ENCODE measurements around the gene PLPPR3.
"Not testable (repeated sequence)": the region's sequence is repeated elsewhere in the genome, so short reads cannot be mapped to it uniquely, and the experiment has no call there.

The PLPPR3 gene

DNA sequence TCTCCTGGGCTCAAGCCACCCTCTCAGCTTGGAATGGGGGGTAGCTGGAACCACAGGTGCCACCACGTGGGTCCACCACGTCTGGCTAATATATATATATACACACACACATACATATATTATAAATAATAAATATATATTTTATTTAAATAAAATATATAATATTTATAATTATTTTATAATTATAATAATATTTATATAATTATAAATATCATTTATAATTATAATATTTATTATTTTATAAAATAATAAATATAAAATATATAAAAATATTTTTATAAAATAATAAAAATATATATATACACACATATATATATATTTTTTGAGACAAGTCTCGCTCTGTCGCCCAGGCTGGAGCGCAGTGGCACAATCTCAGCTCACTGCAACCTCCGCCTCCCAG, 32.8 kb upstream of the PLPPR3 start:
- DNase-seq (ENCODE audit: low read depth in 3 of 3), result no peak

DNA sequence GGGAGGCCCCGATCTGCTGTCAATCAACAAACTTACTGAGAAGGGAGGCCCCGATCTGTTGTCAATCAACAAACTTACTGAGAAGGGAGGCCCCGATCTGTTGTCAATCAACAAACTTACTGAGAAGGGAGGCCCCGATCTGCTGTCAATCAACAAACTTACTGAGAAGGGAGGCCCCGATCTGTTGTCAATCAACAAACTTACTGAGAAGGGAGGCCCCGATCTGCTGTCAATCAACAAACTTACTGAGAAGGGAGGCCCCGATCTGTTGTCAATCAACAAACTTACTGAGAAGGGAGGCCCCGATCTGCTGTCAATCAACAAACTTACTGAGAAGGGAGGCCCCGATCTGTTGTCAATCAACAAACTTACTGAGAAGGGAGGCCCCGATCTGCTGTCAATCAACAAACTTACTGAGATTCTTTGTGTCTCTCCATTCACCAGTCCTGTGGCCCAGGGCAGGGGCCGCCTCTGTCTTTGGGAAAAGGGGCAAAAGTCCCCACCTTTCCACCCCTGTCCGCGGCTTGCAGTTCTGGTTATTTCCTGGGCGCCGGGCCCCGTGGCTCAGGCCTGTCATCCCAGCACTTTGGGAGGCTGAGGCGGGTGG, 32.0 kb upstream of the PLPPR3 start:
- not testable (repeated sequence) for DNase-seq (ENCODE audit: low read depth in 3 of 3)

DNA sequence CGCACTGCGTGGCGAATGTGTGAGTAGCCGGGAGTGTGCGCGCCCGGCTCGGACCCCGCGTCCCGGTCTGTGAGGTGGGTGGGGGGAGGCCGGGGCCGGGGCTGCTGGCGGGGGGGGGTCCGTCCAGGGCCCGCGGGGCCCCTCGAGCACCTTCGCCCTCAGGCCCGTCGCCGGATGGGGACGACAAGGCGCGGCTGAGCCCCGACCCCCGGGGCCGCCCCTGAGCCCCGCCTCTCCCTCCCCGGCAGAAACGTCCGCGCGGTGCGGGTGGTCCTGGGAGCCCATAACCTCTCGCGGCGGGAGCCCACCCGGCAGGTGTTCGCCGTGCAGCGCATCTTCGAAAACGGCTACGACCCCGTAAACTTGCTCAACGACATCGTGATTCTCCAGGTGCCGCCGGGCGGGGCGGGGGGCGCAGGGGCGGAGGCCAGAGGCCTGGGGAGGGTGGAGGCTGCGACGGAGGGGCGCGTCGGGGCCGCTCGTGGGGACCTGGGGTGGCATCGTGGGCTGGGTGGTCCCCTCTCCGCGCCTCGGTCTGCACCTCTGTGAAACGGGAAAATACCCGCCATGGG, 31.3 kb upstream of the PLPPR3 start:
- no peak for DNase-seq (ENCODE audit: low read depth in 3 of 3)

DNA sequence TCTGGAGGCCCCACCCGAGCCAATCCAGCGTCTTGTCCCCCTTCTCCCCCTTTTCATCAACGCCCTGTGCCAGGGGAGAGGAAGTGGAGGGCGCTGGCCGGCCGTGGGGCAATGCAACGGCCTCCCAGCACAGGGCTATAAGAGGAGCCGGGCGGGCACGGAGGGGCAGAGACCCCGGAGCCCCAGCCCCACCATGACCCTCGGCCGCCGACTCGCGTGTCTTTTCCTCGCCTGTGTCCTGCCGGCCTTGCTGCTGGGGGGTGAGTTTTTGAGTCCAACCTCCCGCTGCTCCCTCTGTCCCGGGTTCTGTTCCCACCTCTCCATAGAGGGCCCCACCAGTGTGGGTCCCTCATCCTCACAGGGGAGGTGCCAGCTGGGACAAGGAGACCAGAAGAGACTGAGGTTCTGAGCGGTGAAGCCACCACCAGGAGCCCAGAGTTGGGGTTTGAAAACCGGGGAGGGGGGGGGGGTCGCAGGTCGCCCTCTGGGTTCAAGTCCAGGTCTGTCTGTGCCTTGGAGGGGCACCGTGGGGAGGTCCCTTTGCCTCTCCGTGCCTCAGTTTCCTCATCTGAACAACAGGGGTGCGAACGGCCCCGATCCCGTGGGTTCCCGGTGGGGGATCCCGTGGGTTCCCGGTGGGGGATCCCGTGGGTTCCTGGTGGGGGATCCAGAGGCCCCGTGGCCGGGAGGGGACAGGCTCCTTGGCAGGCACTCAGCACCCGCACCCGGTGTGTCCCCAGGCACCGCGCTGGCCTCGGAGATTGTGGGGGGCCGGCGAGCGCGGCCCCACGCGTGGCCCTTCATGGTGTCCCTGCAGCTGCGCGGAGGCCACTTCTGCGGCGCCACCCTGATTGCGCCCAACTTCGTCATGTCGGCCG, 30.6 kb upstream of the PLPPR3 start, which contains the start of gene ELANE:
ELANE (plus strand) TSS at position 168 of the 878 bp plus-strand sequence; CDS start at position 194, 26 bp downstream.
- no peak for DNase-seq (ENCODE audit: low read depth in 3 of 3)

DNA sequence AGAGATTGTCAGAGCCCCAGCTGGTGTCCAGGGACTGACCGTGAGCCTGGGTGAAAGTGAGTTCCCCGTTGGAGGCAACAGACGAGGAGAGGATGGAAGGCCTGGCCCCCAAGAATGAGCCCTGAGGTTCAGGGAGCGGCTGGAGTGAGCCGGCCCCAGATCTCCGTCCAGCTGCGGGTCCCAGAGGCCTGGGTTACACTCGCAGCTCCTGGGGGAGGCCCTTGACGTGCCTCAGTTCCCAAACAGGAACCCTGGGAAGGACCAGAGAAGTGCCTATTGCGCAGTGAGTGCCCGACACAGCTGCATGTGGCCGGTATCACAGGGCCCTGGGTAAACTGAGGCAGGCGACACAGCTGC, 29.2 kb upstream of the PLPPR3 start:
- no peak for DNase-seq (ENCODE audit: low read depth in 3 of 3)

DNA sequence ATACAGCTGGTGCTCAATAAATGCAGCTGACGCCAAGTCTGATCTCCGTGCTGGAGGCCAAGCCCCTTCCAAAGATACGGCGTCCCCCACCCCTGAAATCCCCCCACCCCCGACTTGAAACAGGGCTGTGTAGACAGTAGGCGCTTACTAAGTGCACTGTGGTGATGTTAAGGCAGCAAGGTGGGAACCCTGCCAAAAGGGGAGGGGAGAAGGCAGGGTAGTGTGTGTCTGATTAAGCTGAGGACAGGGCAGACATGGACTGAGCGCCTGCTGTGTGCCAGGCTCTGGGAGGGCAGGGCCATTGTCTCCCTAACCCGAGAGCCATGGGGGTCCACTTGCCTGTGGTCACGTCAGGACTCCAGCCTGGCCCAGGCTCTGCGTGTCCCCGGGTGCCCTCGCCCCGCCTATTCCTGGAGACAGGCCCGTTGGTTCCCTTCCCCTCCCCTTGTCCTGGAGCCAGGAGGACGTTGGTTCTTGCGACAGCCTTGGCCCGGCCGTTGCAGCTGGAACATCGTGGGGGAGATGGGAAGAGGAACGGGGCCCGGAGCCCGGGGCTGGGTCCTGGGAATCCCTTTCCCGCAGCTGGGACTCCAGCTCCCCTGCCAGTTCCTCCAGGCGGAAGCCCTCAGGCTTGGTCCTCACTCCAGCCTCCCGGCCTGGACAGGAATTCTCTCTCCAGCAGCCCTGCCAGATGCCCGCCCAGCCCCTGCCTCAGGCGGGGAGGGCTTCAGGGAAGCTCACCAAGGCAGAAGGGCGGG, 28.6 kb upstream of the PLPPR3 start:
- no peak for DNase-seq (ENCODE audit: low read depth in 3 of 3)

DNA sequence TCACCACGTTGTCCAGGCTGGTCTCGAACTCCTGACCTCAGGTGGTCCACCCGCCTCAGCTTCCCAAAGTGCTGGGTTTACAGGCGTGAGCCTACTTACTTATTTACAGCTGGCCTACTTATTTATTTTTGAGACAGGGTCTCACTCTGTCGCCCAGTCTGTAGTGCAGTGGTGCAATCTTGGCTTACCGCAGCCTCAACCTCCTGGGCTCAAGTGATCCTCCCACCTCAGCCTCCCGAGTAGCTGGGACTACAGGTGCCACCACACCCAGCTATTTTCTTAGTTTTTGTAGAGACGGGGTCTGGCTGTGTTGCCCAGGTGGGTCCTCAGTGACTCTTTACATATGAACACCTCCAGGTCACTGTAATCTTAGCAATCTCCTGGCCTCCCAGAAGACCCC, 27.4 kb upstream of the PLPPR3 start:
- not testable (repeated sequence) for DNase-seq (ENCODE audit: low read depth in 3 of 3)

DNA sequence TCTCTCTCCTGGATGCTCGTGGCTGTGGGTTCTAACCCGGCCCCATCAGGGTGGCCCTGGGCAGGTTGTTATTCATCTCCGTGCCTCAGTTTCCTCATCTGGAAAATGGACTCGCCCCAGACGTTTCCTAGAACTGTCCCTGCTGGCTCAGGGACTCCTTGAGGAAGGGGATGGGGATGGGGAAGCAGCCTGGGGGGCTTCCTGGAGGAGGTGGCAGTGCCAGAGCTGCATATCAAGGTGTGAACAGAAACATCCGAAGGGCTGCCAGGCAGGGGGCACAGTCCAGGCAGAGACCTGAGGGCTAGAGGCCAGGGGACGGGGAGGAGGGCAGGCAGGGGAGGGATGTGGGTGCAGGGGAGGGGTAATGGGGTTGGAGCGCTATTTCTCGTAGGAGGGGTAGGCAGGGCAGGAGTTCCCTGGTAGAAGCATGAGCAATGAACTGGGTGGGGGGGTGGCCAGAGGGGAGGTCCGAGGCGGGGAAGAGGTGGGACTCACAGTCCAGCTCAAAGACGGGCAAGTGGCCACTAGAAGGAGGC, 26.7 kb upstream of the PLPPR3 start:
- DNase-seq (ENCODE audit: low read depth in 3 of 3), result no peak

DNA sequence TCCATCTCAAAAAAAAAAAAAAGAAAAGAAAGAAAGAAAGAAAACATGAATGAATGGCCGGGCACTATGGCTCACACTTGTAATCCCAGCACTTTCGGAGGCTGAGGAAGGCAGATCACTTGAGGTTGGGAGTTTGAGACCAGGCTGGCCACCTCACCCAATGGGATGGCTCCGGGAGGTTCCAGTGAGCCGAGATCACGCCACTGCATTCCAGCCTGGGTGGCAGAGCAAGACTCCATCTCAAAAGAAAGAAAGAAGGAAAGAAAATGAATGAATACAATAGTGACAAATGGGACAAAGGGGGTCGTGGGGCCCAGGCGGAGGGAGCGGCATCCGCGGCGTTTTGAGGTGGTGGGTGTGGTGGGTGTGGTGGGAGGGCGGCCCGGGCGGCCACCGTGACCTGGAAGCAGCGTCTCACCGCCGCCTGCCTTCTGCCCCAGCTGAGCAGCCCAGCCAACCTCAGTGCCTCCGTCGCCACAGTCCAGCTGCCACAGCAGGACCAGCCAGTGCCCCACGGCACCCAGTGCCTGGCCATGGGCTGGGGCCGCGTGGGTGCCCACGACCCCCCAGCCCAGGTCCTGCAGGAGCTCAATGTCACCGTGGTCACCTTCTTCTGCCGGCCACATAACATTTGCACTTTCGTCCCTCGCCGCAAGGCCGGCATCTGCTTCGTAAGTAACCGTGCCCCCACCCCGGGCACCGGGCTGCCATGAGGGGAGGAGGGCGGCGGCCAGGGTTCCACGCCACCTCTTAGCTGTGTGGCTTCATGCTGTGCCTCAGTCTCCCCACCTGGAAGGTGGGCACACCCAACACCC, 24.2 kb upstream of the PLPPR3 start:
- no peak for DNase-seq (ENCODE audit: low read depth in 3 of 3)

DNA sequence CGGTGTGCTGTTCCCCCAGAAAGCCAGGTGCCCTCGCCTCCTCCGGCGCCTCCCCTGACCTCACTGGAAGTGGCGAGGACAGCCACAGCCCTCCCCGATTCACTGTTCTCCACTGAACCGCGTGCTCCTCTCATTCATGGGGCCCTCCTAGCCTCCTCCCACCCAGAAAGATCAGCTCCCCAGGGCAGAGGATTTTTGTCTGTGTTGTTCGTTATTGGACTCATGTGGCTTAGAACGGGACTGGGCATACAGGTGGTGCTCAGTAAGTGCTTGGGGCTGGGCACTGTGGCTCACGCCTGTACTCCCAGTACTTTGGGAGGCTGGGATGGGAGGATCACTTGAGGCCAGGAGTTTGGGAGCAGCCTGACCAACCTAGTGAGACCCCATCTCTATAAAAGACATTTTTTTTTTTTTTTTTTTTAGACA, 22.8 kb upstream of the PLPPR3 start:
- no peak for DNase-seq (ENCODE audit: low read depth in 3 of 3)

DNA sequence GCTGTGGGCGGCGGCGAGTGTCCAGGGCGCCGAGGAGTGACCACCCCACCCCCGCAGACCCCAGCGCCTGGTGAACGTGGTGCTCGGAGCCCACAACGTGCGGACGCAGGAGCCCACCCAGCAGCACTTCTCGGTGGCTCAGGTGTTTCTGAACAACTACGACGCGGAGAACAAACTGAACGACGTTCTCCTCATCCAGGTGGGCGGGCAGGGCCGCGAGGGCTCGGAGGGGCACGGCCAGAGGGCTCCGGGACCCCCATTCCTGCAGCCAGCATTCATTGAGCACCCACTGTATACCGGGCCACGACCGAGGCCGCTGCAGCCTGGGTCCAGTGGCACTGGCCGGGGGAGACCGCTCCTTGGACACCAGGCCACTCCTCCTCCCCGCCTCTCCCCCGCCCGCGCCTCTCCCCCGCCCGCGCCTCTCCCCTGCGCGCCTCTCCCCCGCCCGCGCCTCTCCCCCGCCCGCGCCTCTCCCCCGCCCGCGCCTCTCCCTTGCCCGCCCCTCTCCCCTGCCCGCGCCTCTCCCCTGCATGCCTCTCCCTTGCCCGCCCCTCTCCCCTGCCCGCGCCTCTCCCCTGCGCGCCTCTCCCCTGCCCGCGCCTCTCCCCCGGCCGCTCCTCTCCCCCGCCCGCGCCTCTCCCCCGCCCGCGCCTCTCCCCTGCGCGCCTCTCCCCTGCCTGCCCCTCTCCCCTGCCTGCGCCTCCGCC, 22.2 kb upstream of the PLPPR3 start:
- DNase-seq (ENCODE audit: low read depth in 3 of 3), result no peak

DNA sequence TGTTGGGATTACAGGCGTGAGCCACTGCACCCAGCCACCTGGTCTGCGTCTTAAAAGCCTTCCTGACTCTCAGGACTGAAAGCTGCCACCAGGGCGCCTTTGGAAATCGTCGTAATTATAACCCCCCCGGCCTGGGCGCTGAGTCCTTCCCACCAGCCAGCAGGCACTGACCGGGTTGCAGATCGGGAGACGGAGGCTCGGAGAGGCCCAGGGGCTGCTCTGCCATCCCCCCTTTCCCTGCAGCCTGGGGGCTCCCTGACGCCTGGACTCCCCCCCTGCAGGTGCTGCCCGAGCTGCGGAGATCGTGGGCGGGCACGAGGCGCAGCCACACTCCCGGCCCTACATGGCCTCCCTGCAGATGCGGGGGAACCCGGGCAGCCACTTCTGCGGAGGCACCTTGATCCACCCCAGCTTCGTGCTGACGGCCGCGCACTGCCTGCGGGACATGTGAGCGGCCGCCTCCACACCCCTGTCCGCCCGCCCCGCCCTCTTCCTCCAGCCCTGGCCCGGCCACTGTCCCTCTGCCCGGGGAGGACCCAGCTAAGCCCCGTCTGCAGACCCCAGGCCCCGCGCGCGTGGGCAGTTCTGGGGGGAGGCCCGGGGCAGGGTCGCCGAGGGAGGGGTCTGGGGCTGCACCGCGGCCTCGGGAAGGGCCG, 21.6 kb upstream of the PLPPR3 start:
- DNase-seq (ENCODE audit: low read depth in 3 of 3), result no peak

DNA sequence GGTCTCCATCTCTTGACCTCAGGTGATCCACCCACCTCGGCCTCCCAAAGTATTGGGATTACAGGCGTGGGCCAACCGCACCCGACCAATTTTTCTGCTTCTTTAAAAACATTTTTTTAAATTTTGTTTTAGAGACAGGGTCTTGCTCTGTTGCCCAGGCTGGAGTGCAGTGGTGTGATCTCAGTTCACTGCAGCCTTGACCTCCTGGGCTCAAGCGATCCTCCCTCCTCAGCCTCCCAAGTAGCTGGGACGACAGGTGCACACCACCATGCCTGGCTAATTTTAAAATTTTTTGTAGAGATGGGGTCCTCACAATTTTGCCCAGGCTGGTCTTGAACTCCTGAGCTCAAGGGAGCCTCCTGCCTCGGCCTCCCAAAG, 21.0 kb upstream of the PLPPR3 start:
- DNase-seq (ENCODE audit: low read depth in 3 of 3), result not testable (repeated sequence)

DNA sequence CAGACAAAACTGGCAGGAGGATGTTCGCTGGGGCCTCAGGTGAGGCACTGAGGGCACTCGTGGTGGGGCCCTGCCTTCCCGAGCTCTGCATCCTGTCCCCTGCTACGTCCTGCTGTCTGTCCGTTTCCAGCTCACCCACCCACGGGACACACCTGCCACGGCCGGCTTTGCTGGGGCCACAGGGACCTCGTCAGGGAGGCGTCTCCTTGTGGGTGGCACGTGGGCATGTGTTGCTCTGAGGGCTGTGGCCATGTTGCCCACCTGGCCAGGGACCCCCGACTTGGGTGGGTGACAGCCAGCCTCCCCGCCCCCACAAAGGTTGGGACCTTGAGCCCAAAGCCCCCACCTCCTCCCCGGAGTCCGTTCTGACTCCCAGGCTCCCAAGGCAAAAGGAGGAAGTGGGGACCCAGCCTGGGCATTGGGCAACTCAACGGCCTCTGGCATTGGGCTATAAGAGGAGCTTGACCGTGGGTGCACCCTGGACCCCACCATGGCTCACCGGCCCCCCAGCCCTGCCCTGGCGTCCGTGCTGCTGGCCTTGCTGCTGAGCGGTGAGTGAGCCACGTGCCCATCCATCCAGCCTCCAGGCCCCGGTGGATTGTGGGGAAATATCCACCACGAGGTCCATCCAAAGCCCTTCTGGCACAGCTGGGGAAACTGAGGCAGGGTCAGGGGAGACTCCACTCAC, 18.9 kb upstream of the PLPPR3 start, which contains the start of gene PRTN3:
PRTN3 (plus strand) TSS at position 481 of the 688 bp plus-strand sequence; CDS start at position 491, 10 bp downstream.
- no peak for DNase-seq (ENCODE audit: low read depth in 3 of 3)

DNA sequence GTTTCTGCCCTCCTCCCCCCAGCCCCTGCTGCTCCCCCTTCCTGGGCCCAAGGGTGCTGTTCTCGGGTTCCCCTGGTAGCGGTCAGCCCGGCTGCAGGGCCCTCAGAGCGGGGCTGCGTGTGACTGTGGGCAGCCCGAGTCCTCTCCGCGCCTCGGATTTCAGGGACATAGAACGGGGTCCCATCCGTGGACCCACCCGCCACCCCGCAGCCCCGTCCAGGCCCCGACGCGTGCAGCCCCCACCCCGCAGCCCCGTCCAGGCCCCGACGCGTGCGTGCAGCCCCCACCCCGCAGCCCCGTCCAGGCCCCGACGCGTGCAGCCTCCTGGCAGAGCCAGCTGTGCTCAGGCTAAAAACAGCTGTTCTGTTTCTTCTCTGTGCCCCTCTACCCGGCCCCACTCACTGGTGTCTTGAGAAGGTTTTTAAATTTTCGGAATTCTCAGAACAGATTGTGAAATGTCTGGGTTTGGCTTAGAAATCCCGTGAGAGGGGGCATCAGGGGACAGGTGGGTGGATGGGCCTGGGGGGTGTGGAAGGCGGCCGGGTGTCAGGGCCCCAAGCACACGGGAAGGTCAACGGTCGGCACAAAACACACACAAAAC, 13.6 kb upstream of the PLPPR3 start:
- no peak for DNase-seq (ENCODE audit: low read depth in 3 of 3)

DNA sequence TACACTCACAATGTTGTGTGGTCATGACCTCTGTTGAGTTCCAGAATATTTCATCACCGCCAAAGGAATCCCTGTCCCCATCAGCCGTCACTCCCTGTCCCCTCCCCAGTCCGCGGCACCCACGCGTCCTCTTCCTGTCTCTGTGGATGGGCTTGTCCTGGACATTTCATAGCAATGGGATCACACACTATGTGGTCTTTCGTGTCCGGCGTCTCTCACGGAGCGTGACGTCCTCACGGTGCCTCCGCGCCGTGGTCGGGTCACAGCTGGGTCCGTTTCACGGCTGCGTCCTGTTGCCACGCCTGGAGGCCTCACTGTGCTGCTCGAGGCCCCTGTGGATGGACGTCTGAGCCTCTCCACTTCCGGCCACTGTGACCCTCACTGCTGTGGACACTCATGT, 12.5 kb upstream of the PLPPR3 start:
- no peak for DNase-seq (ENCODE audit: low read depth in 3 of 3)

DNA sequence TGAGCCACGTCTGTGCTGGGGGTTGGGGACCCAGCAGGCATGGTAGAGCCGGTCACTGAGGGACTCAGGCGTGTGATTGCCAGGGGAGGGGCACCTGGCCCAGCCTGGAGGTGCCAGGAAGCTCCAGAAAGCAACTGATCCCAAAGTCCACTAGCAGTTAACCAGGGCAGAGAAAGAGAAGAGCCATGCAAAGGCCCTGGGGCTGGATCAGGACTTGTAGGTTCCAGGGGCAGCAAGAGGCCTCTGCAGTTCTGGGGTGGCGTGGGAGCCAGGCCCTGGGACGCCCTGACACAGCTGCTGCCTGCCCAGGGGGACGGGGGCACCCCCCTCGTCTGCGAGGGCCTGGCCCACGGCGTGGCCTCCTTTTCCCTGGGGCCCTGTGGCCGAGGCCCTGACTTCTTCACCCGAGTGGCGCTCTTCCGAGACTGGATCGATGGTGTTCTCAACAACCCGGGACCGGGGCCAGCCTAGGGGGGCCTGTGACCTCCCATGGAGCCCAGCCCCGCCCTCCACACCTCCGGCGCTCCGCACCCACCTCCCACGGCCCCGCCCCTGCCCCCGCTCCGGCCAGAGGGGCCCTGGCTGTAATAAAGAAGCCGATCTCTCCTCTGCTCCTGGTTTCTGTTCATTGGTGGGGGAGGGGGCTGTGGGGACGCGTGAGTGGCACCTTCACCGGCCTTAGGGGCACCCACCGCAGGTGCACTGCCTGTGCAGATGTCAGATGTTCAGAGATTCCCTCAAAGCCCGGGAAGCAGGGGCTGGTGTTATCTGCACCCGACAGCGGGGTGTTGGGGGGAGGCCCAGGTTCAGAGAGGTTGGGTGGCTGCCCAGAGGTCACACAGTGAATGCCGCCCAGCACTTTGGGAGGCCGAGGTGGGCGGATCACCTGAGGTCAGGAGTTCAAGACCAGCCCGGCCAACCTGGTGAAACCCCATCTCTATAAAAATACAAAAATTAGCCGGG, 9.9 kb upstream of the PLPPR3 start:
- DNase-seq (ENCODE audit: low read depth in 3 of 3), result no peak

All from stimulated activated CD4-positive, alpha-beta T cell treated with anti-CD3 and anti-CD28 coated beads, TNF-alpha, amount 100 ng/mL, for 48 hours (primary cell).